NT2/D1 (cell line): Measurements from ENCODE around the gene FAM89B.
A peak's percentile ranks its signal among the peaks of the same experiment; 100 is the strongest.

Experiments used
- DNase-seq: peaks from one replicate; pipeline ENCODE4 v3.0.0-alpha.2; 2011; ENCODE audit warnings: low read depth, low spot score
- H3K27me3 ChIP-seq: 2 replicates; pipeline ENCODE4 v1.6.0; 2011; ENCODE audit warnings: mild to moderate bottlenecking; ENCODE audit not compliant: insufficient read length, insufficient read depth
- H3K36me3 ChIP-seq: 2 replicates; pipeline ENCODE4 v1.6.1; 2011; ENCODE audit warnings: mild to moderate bottlenecking, low read length, mixed read lengths; ENCODE audit not compliant: insufficient read depth, insufficient read length
- H3K4me1 ChIP-seq: 2 replicates; pipeline ENCODE4 v1.5.1; 2011; ENCODE audit not compliant: insufficient read depth, insufficient read length
- H3K4me3 ChIP-seq: 2 replicates; pipeline ENCODE4 v1.5.1; 2011; ENCODE audit warnings: low read depth; ENCODE audit not compliant: insufficient read length
- H3K9ac ChIP-seq: 2 replicates; pipeline ENCODE4 v1.6.0; 2011; ENCODE audit warnings: low read depth; ENCODE audit not compliant: insufficient read length
- H3K9me3 ChIP-seq: 2 replicates; pipeline ENCODE4 v1.5.1; 2011; ENCODE audit warnings: mild to moderate bottlenecking, low read length; ENCODE audit not compliant: insufficient read depth
- SUZ12 ChIP-seq: IDR thresholded peaks from 2 replicates; pipeline ENCODE4 v1.6.1; 2011; ENCODE audit not compliant: insufficient read length, insufficient read depth; ENCODE audit errors: extremely low read depth
- YY1 ChIP-seq: IDR thresholded peaks from 2 replicates; pipeline ENCODE4 v1.6.1; 2011; ENCODE audit not compliant: insufficient read length, insufficient read depth
- ZNF274 ChIP-seq: IDR thresholded peaks from 2 replicates; pipeline ENCODE4 v1.6.1; 2011; ENCODE audit warnings: mild to moderate bottlenecking, low read depth, low read length

FAM89B gene

DNA sequence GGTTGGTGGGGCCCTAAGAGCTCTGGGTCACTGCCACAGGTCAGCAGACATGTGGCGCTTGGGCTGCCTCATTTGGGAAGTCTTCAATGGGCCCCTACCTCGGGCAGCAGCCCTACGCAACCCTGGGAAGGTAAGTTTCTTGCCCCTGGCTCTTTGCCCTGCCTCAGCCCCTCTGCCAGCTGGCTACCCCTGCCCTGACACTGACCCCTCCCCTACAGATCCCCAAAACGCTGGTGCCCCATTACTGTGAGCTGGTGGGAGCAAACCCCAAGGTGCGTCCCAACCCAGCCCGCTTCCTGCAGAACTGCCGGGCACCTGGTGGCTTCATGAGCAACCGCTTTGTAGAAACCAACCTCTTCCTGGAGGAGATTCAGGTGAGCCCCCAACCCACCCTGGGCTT, 45.6 kb upstream of the FAM89B start:
- H3K4me1 ChIP-seq = peaks cover 20% of the 10 kb centered on the region
- no peak overlapping the region for H3K9ac ChIP-seq
- no peaks in the 10 kb centered on the region for H3K9me3 ChIP-seq
- peaks cover 4% of the 10 kb centered on the region for H3K27me3 ChIP-seq
- TF ChIP-seq YY1 = no peak
- no peak for TF ChIP-seq ZNF274
- no peak for TF ChIP-seq SUZ12
- DNase-seq = no peak
- H3K4me3 ChIP-seq = no peak overlapping the region
- H3K36me3 ChIP-seq = peaks cover 56% of the 10 kb centered on the region

DNA sequence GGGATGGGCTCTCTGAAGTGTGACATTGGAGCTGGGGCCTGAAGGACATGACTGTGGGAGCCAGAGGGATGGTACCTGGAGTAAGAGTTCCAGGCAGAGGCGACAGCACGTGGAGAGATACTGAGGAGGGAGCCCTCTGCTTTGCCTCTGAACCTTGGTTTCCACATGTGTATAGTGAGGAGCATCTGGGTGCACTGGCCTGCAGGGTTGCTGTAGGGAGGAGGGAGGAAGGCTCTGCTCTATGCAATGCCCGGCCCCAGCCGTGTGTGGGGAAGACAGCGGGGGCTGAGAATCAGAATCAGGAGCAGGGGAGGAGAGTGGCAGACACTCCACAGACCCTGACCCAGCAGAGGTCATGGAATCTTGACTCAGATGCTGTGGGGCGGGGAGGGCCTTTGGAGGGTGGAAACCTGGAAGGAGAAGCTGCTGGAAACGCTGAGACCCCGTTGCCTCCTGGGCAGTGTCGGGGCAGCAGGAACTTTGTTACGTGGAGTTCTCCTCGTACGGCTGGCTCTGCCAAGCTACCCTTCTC, 43.5 kb upstream of the FAM89B start:
- Histone ChIP-seq H3K9ac (peak overlapping the region; percentile 51), H3K4me3 (no peak overlapping the region), H3K36me3 (peaks cover 75% of the 10 kb centered on the region), H3K27me3 (peaks cover 2% of the 10 kb centered on the region), H3K9me3 (no peaks in the 10 kb centered on the region), H3K4me1 (peaks cover 18% of the 10 kb centered on the region)
- TF ChIP-seq SUZ12 = no peak
- no peak for TF ChIP-seq ZNF274
- no peak for DNase-seq

DNA sequence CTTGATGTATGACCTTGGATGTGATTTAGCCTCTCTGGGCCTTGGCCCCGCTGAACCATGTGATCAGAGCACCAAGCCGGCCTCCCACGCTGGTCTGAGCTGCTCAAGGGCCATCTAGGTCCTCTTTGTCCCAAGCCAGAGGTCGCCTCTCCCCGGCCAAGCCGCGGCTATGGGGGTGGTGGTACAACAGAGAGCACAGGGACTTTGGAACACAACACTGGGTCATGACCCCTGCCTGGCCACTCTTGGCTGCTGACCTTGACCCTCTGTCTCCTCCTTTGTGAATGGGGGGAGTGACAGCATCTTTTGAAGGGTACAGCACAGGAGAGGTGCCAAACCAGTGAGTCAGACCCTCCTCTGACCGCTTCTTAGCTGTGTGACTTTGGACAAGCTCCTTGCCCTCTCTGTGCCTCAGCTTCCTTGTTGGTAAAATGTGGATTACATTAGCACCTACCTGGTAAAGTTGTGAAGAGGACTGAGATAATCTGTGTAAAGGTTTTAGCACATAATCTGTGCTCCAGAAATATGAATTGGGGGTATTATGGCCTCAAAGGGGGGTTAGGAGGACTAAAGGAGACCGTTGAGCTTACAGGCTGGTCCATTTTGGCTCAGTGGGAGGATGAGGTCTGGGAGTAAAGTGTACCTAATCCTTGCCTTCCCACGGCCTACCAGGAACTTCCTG, 42.7 kb upstream of the FAM89B start:
- Histone ChIP-seq H3K9ac (no peak overlapping the region), H3K36me3 (peaks cover 80% of the 10 kb centered on the region), H3K27me3 (no peaks in the 10 kb centered on the region), H3K4me3 (no peak overlapping the region), H3K4me1 (peaks cover 13% of the 10 kb centered on the region), H3K9me3 (no peaks in the 10 kb centered on the region)
- DNase-seq = no peak
- no peak for TF ChIP-seq YY1
- no peak for TF ChIP-seq ZNF274
- TF ChIP-seq SUZ12 = no peak

DNA sequence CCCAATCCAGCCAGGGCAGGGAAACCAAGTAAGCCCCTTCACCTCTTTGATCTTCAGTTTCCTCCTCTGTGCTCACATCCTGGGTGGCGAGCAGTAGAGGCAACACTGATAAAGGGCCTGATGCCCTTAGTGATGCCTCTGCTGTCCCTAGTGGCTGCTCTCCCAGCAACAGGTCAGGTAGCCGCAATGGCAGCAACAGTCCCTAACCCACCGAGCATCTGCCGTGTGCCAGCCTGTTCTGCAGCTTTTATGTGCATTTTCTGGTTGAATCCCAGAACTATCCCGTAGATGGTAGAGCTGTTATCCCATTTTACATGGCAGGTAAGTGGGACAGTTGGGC, 42.2 kb upstream of the FAM89B start:
- TF ChIP-seq YY1 (no peak), SUZ12 (no peak), ZNF274 (no peak)
- DNase-seq = no peak
- H3K27me3 ChIP-seq = no peaks in the 10 kb centered on the region
- H3K9ac ChIP-seq = no peak overlapping the region
- H3K9me3 ChIP-seq = no peaks in the 10 kb centered on the region
- H3K4me1 ChIP-seq = peaks cover 13% of the 10 kb centered on the region
- H3K4me3 ChIP-seq = no peak overlapping the region
- H3K36me3 ChIP-seq = peaks cover 85% of the 10 kb centered on the region

DNA sequence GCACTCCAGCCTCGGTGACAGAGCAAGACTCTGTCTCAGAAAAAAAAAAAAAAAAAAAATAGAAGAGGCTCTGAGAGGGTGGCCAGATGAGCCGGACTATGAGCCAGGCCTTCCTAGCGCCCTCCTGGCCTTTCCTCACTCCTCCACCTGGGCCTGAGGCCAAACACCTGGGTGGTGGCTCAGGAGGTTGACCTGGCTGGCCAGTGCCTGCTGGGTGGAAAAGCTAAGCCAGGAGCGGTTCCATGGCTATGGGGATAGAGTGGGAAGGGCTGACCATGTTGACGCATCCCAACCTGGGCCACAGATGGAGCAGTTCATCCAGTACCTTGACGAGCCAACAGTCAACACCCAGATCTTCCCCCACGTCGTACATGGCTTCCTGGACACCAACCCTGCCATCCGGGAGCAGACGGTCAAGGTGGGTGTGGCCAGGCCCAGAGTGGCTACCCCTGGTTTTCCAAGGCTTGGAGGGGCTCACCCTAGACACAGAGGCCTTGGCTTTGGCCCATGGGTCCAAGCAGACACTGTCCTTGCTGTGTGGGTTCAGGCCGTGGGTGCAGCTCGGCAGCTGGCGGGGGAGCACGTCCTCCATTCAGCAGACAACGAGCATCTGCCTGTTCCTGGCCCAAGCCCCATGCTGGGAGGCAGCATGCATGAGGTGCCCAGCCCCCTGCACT, 39.8 kb upstream of the FAM89B start:
- no peaks in the 10 kb centered on the region for H3K9me3 ChIP-seq
- TF ChIP-seq ZNF274 (no peak), YY1 (no peak), SUZ12 (no peak)
- peaks cover 87% of the 10 kb centered on the region for H3K36me3 ChIP-seq
- no peak overlapping the region for H3K4me3 ChIP-seq
- no peak overlapping the region for H3K9ac ChIP-seq
- peaks cover 6% of the 10 kb centered on the region for H3K4me1 ChIP-seq
- no peak for DNase-seq
- no peaks in the 10 kb centered on the region for H3K27me3 ChIP-seq

DNA sequence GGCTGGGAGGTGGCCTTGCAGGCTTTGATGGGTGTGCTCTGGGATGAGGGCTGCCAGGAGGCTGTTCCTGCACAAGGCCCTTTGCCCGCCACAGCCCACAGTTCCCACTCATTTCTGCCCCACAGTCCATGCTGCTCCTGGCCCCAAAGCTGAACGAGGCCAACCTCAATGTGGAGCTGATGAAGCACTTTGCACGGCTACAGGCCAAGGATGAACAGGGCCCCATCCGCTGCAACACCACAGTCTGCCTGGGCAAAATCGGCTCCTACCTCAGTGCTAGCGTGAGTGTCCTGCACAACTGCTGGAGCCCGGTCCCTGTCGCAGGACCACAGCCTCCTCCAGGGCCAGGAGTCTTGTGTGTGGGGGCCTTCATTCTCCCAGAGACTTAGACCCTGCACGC, 37.2 kb upstream of the FAM89B start:
- Histone ChIP-seq H3K9me3 (no peaks in the 10 kb centered on the region), H3K4me3 (no peak overlapping the region), H3K4me1 (peaks cover 4% of the 10 kb centered on the region), H3K27me3 (no peaks in the 10 kb centered on the region), H3K36me3 (peaks cover 88% of the 10 kb centered on the region), H3K9ac (no peak overlapping the region)
- TF ChIP-seq YY1 (no peak), SUZ12 (no peak), ZNF274 (no peak)
- no peak for DNase-seq
